DMS53 (cell line): ENCODE measurements around the gene ETV6.

Experiments used
- DNase-seq: peaks from one replicate; lab custom pipeline; 2025; lab: John Stamatoyannopoulos, UW

The ETV6 gene

GRCh38 chr12:11743423-11744409 lies 94.2 kb downstream of the ETV6 start:
- DNase-seq, result no peak

DNA sequence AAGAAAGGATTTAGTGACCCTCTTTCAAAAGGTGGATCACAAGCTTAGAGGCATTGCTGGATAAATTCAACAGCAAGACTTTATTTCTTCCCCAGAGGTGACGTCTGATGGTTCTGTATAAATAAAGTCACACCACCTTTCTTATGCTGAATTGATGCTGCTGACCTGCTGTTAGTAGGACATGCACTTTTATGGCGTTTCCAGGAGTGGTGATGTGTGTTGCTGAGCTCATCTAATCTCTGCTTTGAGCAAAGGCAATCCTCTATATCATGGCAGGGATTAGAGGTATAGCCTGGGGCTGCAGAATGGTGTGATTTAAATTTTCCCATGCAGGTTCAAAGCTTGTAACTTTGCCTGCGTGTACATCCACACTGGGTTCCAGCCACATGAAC lies 94.9 kb downstream of the ETV6 start:
- DNase-seq, result no peak

GRCh38 chr12:11745113-11745512 lies 95.6 kb downstream of the ETV6 start:
- no peak for DNase-seq

DNA sequence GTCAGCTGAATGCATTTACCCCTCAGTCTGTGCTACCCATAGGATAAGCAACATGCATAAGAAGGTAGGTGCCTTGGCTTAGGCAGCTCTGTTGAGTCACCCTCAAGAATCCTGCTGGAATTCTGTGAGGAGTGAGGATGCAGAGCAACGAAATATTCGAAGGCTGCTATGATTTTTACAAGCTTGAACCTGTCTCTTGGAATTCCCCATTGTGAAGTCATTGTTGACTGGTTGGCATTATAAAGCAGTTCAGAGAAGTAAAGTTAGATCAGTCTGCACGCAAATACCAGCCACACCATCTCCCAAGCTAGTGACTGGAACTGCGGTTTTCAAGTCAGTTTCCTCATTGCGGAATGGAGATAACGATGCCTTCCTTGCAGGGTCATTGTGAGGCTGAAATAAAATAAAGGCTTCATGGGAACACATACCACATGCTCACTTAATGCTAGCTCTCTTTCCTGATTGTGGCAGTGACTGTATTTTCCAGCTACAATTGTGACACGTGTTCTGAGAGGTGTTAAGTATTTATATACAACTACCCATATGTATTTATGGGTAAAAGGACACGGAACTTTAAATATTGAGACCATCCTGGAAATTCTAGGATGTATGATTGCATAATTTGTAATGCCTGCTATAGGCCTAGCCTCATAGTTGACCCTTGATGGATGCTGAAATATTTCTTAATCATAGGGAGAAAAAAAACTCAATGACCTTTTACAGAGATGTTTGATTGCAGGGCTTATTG lies 96.7 kb downstream of the ETV6 start:
- DNase-seq, result no peak

DNA sequence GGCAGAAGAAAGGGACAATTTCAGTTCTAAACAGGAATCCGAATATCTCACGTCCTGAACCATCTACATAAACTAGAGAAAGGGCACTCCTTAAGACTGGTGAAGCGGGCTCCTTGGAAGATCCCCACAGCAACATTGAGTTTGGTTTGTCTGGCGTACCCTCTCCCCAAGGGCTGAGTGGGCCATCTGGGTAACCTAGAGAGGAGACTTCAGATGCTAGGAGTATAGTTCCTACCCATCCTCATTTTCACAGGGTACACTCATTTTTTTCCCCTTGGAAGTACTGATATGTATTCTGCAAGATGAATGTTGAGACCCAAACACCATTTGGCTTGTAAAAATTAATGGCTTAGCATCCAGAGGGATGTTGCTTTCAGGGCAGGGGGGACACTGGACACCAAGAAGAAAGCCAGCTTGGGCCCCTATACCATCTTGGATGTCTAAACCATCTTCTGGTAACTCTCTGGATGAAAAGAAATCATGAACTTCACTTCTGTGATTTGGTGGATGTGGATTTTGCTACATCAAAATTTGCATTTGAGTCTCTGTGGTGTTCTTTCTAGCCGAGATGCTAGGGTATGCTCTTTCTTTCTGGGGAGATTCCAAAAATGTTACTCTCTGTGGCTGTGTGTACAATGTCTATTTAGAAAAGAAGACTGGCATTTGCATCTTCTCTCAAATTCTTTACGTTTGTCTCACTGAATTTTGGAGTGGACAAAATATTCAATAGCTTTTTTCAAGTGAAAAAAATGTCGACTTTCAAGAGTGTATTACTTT lies 97.7 kb downstream of the ETV6 start:
- DNase-seq, result no peak

DNA sequence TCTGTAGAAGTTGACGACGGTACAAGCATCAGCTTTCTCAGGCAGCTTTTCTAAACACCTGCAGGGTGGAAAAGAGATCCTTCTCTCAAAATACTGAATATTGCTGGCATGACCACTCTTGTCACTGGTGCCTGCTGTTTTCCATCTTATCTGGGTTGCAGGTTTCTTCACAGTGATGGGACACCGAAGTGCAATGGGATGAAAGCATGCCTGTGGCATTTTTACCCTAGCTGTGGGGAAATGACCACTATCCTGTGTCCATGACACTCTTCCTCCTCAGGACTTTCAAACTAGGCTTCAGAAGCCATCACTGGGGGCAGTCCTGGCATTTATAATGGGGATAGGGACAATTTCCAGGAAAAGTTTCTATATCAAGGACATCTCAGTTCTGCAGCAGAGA lies 98.5 kb downstream of the ETV6 start:
- DNase-seq, result no peak

DNA sequence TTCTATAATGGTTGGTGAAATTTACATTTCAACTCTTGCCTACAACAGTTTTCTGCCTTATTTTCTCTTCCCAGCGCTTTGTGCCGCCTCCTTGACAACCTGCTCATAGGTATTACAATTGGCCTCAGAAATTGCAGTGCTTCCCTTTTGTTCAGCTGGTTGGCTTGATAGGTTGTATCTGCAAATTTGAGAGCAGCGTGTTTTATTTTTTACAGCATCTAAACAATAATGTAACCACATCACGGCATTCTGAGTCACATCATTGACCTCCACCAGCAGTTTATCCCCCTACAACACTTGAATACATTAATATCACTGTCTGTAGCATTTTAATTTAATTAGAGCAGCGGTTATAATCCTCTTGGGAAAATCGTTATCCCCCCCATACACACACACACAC lies 99.4 kb downstream of the ETV6 start:
- DNase-seq, result no peak

DNA sequence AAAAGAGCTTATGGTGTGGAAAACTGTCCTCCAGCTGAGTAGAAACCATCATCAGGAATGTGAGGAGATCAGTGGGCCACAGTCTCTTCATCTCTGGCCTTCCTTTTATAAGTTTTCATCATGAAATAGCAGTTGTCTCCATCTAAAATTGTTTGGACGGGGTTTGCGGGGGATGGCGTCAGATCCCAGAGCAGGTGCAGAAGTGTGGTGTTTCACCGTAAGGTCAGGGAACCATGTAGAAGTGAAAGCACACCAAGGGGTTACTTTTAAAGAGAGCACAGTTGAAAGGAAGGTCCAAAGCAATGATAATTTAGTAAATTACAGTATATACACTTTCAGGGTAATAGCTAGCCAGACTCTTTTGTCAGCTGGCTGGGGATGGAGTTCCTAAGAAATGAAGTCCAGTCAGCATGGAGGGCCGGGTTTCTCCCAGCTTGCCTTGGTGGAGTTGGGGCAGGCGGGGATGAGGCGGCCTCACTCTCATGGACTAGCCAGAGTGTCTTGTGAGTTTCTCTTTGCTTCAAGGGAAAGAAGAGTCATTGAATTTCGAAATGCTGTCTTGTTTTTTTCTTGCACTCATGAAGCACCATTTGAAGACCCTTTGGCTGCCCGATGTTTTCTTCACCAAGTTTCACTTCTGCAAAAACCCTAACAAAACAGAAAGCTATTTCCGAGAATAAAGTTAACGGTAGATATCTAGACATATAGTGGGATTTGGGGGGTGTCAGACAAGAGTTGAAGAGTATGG lies 100.6 kb downstream of the ETV6 start:
- DNase-seq, result no peak

GRCh38 chr12:11752403-11753149 lies 103.1 kb downstream of the ETV6 start:
- DNase-seq, result no peak

DNA sequence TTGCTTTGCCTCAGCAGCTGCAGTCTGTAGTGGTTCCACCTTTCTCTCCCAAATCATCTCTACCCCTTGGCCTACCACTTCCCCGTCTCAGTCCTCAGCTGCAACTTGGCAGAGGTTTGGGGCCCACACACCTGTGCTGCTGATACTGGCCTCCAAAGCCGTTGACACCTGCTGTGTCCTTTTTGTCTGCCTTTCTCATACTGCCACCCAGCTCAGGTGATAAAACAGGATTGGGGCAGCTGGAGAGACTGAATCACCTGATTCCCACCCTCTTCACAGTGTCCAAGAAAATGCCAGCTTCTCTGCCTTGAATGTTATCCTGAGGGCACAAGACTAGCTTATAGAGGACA lies 103.7 kb downstream of the ETV6 start:
- peak; percentile 56 for DNase-seq

DNA sequence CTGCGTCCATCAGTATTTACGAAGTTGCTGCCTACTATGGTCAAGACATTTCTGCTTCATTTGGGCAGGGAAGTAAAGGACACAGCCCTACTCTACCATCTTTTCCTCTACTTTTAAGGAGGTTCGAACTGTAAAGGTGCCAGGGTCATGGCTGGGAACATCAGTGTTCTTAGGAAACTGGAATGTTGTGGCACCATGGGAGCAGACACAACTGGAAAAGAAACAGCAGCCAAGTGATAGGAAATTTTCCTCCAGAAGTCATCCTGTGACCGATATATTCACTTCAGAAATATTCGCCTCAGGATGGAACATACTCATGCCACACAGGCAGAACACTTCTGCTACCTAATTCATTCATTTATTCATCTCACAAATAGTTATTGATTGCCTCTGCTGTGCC lies 104.4 kb downstream of the ETV6 start:
- DNase-seq, result no peak

GRCh38 chr12:11754256-11754655 lies 104.8 kb downstream of the ETV6 start:
- DNase-seq, result no peak

DNA sequence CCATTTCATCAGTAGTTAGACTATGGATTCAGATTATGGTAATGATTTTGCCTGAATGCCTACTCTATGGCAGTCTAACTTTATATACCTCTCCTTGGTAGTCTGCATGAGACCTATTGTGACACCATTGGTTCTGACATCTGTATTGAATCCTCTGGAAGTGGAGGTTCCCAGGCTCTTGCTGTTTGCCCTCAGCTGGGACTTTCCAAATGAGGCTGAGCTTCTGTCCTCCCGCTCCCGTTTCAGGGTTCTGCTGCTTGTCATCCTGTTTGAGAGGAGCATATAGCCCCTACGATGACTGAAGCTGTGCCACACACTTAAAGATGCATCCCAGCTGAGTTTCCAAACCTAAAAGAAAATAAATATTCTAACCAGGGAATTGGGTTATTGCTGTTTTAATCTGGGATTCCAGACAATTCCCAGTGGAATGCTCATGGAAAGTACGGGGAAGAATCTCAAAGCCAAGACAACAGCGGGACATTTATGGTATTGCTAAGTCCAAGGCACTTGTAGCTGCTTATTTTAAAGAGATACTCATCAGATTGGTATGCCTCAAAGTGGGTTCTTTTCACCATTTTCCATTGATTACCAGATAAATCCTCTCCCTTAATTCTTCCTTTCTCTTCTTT lies 105.9 kb downstream of the ETV6 start:
- DNase-seq, result no peak

GRCh38 chr12:11756022-11756421 lies 106.5 kb downstream of the ETV6 start:
- DNase-seq, result peak; percentile 66

DNA sequence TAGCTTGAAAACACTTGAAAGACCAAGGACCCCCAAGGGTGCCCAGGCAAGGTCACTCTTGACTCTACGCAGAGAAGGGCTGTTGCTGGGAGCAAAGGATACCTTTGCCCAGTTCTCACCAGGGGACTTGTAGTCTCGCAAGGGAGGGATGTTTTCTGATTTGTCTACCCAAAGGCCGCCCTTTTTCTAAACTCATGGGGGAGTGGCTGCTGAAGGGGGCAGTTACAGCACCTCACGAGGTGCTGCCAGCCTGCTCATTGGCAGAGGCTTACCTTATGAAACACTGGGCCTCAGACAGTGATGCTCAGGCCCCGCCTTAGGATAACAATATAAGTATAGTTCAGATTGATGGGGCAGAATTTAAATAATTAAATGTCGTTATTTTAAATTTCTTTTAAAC lies 107.0 kb downstream of the ETV6 start:
- no peak for DNase-seq

- no peak for DNase-seq
Measured at GRCh38 chr12:11757095-11757494, 107.6 kb downstream of the ETV6 start.

GRCh38 chr12:11757531-11757930 lies 108.1 kb downstream of the ETV6 start:
- DNase-seq, result no peak

DNA sequence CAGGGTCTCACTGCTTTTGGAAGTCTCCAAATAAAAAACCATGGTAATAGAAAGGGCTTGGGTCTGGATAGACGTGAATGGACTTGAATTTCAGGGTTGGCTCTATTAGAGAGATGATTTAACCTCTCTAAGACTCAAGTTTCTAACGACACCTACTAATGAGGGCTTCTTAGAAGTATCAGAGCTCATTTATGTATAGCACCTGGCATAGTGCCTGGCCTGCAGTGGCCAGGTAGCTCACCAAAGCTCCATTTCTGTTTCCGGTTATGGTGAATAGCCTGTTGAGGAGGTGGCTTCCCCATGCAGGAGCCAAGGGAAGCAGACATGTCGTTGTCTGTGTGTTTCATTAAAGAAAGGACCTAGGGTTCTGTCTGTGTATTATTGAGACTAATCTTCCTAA lies 108.6 kb downstream of the ETV6 start:
- no peak for DNase-seq

GRCh38 chr12:11758510-11759493 lies 109.3 kb downstream of the ETV6 start:
- no peak for DNase-seq
